ENCODE results near the gene MOB1A.
A peak's percentile ranks its signal among the peaks of the same experiment; 100 is the strongest.
"Not testable (repeated sequence)": the region's sequence is repeated elsewhere in the genome, so short reads cannot be mapped to it uniquely, and the experiment has no call there.

The MOB1A gene

DNA sequence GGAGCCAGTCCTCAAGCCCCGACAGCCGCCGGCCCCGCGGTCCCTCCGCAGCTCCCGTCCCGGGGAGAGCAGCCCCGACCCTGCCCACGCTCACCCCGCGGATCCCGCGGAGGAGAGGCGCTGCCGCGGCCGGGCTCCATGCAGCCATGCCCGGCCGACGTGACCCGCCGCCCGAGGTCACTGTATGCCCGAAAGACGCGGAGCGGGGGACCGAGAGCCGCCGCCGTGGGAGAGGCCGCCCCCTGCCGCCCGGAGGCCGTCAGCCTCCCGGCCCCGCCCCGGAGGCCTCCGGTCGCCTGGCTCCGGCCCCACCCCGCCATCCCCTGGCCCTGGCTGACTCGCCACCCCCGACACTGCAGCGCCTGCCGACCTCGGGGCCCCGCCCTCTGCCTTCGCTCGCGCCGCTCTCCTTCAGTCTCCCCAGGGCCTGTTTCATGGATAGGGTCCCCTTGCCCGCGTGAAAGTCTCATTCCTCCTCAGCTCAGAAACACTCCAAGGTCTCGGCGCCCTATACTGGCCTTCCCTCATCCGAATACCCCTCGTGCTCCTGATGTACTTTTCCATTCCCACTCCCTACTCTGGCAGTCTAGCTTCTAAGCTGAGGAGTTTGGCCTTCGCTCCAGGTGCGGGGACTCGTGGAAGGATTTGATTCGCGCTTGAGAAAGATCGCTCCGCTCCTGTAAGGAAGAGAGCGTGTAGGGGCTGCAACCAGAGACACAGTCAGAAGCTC, 30.8 kb downstream of the MOB1A start, which contains the start of gene BOLA3:
TSS of gene BOLA3 (minus strand) at position 186 of the 730 bp plus-strand sequence. CDS start at position 148, 38 bp downstream.
- DNase-seq, result peak; percentile 75 to 81

GRCh38 chr2:74146929-74147726, 31.6 kb downstream of the MOB1A start:
- peak; percentile 24 to 45 for DNase-seq

DNA sequence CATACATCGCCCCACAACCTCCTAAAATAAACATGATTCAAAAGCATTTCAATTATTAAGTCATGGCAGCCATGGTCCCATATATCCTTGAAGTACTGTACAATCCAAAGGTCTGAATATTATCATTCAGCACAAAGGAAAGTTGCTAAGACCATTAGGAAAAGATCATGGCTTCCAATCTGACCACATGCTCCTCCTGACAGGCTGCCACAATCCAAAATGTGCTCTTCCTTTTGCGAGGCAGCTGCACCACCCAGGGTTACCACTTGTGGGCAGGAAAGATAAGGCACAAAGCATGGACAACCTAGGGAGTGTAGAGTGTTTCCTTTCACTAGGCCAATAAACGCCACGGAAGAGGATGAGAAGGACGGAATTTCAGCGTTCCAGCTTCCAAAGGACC, 36.3 kb downstream of the MOB1A start:
- peak; percentile 12 to 31 for DNase-seq

DNA sequence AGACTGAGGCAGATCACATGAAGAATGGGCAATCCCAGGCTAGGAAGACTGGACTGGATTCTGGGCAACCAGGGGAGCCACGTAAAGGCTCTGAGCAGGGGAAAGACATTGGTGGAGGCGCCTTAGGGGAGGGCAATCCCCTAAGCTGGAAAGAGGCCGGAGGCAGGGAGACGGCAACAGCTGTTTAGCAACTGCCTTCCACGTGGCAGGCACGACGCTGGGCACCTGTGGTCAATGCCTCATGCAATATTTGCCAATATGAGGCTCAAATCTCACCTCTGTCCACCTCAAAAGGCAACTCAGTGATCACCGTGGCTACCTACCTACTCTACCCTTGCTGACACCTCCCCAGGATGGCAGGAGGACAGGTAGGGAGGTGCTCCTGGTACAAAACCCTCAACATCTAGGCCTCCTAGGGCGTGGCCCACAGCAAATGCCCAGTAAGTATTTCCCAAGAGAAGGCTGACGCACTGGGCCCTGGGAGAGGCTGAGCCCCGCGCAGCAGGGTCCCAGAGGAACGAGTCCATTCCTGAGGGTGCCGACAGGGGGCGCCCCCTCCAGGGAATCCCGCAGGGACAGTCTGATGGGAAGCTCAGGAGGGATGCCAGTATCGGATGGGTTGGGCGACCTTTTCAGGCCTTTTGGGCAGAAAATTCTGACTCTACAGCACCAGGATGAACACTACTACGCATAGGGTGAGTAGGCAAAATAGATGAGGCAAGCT, 39.9 kb downstream of the MOB1A start:
- DNase-seq, result no peak

DNA sequence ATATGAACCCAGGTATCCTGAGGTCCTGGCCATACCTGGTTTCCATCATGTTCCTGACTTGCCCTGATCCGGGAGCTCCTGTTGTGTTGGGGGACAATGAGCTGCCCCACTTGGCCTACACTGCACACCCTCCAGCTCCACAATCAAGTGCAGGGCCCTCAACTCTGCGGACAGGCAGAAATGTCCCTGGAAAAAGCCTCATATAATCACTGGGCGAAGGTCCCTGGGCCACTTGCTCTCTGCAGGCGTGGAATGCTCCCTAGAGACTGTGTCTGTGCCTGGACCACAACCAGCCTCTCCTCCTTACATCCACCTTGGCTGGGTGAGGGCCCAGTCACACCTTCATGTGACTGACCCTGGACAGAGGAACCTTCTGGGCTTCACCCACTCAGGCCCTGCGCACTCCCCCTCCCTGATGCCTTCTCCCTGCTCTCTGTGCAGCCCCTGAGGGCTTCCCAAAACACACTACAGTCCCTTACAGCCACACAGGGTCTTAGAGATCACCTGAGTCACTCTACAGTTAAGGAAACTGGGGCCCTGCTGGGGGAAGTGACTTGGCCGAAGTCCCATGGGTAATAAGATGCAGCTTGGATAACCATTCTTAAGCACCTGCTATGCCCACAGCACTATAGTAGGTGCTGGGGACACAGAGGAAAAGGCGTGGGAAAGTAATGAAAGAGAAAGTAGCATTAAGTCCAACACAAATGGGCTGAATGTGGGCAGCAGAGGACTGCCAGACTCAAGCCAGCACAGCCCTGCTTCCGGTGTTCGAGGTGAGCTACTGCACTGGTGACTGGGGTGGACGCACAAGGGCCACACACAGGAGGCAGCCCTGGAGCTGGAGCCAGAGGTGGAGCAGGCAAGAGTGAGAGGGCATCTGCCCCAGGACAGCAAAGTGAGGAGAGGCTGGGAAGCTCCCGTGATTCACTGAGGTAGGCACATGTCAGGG, 40.8 kb downstream of the MOB1A start:
- no peak for DNase-seq

DNA sequence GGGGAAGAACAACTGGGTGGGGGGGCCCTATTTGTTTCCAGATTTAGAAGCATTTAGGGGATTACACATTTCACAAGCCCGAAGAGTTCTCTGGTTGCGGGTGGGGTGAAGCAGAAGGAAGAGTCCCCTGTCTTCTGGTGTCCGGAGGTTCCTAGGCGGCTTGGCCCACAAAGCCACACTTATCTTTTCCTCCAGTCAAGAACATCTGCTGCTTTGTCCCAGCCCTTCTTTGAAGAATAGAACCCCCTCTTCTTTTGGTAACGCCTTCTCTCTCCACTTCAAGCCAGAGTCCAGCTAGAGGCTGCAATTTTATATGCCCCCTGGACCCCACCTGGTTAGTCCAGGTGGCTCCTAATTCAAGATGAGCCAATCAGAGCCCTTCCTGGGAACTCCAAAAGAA, 46.8 kb downstream of the MOB1A start:
- no peak for DNase-seq

DNA sequence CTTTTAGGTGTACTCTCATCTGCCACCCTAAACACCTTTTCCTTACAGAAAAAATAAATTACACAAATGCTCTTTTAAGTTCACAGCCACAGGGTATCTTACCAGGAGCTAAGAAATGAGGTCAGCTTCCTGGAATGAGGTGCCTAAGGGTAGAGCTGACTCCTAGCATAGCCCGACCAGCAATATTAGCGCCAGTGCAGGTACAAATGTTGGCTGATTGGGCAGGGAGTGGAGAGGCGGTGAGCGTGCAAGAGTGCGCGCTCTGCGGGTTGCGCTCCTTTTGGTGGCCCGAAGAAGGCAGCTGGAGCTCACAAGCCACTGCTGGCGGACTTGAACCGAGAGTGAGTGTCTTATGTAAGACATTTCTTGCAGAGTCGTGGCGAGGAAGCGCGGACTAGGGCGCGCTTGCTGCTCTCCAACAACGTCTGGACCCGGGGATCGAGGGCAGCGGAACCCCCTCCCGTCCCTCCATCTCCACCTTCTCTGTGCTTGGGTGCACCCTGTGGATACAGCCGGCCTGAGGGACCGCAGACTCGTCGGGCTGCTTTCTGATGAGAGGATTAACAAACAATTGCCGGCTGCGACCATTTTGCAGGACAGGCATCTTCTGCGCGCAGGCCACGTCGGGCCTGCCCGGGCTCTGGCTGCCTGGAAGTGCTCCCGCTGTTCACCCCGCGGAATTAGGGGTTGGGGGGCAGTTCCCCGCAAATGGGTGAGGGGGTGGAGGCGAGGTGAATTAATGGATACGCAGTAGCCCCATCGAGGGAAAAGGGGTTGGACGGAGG, 48.3 kb downstream of the MOB1A start:
- no peak for DNase-seq

DNA sequence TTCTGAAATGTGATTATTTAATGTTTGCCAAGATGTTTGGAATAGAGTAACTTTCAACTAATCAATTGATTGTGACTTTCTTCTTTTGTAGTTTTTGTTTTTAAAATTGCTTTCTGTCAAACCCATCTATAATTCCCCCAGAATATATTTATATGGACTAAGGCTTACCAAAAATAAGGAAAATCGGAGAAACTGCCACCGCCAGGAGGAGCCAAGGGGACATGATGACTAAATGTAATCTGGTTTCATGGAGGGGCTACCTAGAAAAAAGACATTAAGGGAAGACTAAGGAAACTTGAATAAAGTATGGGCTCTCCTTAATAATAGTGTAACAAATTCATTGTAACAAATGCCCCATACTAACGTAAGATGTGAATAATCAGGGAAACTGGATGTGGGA, 50.5 kb downstream of the MOB1A start:
- DNase-seq, result no peak

- DNase-seq, result not testable (repeated sequence)
Measured at GRCh38 chr2:74123955-74124354, 54.7 kb downstream of the MOB1A start.

DNA sequence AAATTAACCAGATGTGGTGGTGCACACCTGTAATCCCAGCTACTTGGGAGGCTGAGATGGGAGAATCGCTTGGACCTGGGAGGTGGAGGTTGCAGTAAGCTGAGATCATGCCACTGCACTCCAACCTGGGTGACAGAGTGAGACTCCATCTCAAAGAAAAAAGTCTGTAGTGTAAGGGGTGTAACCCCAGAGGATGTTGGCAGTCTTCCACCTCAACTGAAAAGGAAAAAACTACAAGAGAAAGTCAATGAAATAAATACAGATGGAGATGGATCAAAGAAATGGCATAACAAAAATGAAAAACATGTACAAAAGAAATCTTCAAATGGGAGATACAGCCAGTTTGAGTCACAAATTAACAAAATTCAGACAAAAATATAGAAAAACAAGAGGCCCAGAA, 56.8 kb downstream of the MOB1A start:
- DNase-seq, result not testable (repeated sequence)

DNA sequence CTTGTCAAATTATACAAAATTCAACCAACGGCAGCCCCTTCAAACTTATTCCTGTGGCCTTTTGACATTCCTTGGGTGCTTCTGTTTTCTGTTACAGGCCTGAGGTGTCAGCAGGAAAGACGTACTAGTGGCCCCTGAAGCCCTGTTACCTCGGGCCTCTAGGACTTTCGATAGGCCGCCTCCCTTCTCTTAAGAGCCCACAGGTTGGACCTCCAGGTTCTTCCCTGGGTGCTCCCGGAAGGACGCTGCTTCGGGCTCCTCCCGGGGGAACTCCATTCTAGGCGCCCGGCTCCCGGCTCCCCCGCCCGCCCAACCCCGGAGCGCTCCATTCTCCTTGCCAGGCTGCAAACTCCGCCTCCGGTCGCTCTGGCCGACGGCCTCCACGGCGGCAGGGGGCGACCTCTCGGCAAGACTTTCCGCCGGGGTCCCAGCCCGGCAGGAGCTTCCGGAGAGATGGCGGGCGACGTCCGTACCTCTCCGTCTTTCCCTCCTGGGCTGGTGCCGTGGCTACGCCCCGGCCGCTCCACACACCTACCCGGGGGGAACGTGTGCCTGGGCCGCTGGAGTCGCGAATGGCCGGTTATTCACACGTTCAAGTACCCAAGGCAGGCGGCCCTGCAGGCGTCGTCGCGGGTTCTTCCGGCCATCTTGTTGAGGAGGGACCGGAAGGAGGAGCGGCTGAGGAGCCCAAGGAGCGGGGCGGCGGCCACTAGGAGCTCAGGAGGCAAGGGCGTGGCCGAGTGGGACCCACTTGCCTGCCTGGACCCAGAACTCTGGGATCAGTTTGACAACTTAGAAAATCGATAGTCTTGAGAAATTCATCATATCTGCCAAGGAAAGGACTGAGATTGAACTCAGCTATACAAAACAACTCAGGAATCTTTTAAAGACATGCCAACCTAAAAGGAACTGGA, 58.5 kb downstream of the MOB1A start:
- DNase-seq, result peak; percentile 79 to 88

- peak; percentile 46 to 50 for DNase-seq
Measured at GRCh38 chr2:74119339-74119738, 59.3 kb downstream of the MOB1A start.

- DNase-seq, result no peak
Measured at GRCh38 chr2:74111380-74111779, 67.3 kb downstream of the MOB1A start.

DNA sequence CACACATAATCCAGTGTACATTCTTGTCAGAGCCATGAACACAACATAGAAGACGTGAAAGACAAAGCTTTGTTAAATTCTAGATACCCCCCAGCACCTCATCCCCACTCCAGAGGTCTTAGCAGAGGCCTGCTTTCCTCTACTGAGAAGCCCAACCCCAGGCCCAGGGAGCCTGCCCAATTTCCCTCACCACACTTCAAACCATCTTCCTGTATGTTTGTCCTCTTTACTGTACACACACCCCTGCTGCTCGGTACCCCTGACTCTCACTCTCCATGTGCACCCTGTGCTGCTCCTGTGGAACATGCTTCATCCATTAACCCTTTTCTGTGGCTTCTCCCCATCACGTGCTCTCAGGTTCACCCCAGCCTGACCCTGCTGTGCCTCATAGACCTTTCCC, 68.1 kb downstream of the MOB1A start:
- no peak for DNase-seq

GRCh38 chr2:74109551-74109950, 69.1 kb downstream of the MOB1A start:
- DNase-seq, result no peak

DNA sequence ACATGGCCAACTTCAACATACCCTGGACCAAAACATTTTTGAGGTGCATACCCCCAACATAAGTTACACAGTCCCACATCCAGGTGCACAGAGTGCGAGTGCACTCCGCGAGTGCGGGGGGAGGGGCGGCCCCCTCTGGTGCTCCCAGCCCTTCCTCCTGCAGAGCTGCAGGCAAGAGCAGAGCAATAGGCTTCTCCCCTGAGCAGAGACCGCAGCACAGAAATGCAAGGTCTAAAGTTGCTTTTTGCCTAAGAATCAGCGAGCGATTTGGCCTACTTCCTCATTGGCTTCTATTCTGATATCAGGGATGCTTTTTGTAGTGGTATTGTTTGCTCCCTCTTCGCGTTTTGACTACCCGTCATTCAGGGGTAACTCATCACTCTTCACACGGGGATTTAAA, 71.6 kb downstream of the MOB1A start:
- DNase-seq, result no peak

GRCh38 chr2:74105413-74105812, 73.3 kb downstream of the MOB1A start:
- DNase-seq, result no peak

DNA sequence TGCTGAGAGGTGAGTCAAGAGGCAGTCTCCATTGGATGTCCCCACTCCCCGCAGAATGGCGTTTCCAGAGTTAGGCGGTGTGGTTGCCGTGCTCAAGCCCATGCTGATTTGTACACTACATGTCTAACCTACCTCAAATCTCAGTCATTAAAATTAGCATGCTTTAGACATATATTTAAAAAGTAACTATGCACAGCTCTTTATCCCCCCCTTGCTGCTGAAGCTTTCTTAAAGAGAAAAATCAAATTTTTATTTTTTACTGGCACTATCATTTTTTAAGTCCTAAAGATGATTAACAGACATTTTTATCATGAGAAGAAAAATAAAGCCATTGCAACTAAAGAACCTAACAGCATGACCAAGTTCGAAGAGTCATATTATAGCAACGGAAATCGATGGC, 73.8 kb downstream of the MOB1A start:
- DNase-seq, result no peak

DNA sequence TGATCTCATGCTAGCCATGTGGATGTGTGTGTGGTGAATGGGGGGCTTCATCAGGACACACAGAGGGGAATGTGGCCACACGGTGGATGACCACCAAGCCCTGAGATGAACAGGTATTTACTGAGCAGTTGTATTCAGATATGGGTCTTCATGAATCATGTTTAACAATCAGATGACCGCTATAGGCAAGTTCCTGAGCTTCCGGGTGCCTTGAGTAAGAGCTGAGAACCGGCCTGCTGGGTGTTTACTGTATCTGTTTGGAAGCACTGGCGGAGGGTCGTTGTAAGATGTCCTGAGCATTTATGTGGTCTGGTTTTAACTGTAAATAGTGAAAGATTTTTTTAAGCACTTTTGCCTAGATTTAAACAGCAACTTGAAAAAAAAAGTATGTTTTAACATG, 74.9 kb downstream of the MOB1A start:
- no peak for DNase-seq

Data from AML-193 (cell line).